ENCODE data around the gene DUSP12.

- TF ChIP-seq MAFK (IDR thresholded peaks at IDR 0.05; ENCODE audit: partially characterized antibody) (no peak), RFX5 (IDR thresholded peaks at IDR 0.05) (no peak), CTCF (IDR thresholded peaks at IDR 0.05) (no peak), MAX (IDR thresholded peaks at IDR 0.05) (no peak), KDM1A (IDR thresholded peaks at IDR 0.05; ENCODE audit: low read depth) (no peak), POLR2AphosphoS2 (conservative IDR thresholded peaks at IDR 0.05; ENCODE audit: low read length) (no peak), EP300 (IDR thresholded peaks at IDR 0.05) (no peak), RARB (CRISPR knock-in tag; IDR thresholded peaks at IDR 0.05) (no peak), POLR2A (IDR thresholded peaks at IDR 0.05; ENCODE audit: low read length) (no peak)
Measured at GRCh38 chr1:161731241-161731640, 18.3 kb upstream of the DUSP12 start.
